Ascending aorta (tissue), 2 donors: Measurements from ENCODE around the gene DCUN1D3. TPM values are rescaled to one million over a fixed set of nuclear protein-coding genes. Genes with fewer than 3 reads are reported as not detected.
A peak's percentile ranks its signal among the peaks of the same experiment; 100 is the strongest.

ENCODE experiments used
- DNase-seq, 2 donors: peaks; one replicate each; pipeline ENCODE4 v3.0.0-alpha.2; 2019; ENCODE audit warnings: low spot score in 2 of 2
- H3K27ac ChIP-seq, 2 donors: fragments of 200-600 bp; sonication (generic); one replicate each; pipeline ENCODE4 v1.5.1; 2016 to 2017; ENCODE audit warnings: mild to moderate bottlenecking in 1 of 2
- H3K27me3 ChIP-seq: fragments of 200-600 bp; sonication (generic); one replicate; pipeline ENCODE4 v1.5.1; 2017
- H3K36me3 ChIP-seq, 2 donors: fragments of 200-600 bp; sonication (generic); one replicate each; pipeline ENCODE4 v1.5.1; 2016
- H3K4me1 ChIP-seq, 2 donors: fragments of 200-600 bp; sonication (generic); one replicate each; pipeline ENCODE4 v1.5.1; 2016 to 2017; ENCODE audit warnings: mild to moderate bottlenecking in 1 of 2
- H3K4me3 ChIP-seq, 2 donors: fragments of 200-600 bp; sonication (generic); one replicate each; pipeline ENCODE4 v1.5.1; 2016 to 2017; ENCODE audit warnings: mild to moderate bottlenecking in 1 of 2
- H3K9me3 ChIP-seq, 2 donors: fragments of 200-600 bp; sonication (generic); one replicate each; pipeline ENCODE4 v1.5.1; 2016
- CTCF ChIP-seq, 3 experiments: fragments of 200-600 bp in 2 of 3; fragments of 450-650 bp in 1 of 3; sonication (generic) in 2 of 3; IDR thresholded peaks; one replicate each; pipeline ENCODE4 v1.5.1; 2016 to 2019; ENCODE audit warnings: antibody characterized with exemption in 3 of 3, mild to moderate bottlenecking in 1 of 3, moderate library complexity in 1 of 3
- intact Hi-C: fragments of 100-400 bp; cut with DNase I; formaldehyde crosslinking; loops from one replicate; pipeline ENCODE4 v1.15.1; 2023
- total RNA-seq: library from RNA; depleted of rRNA; stranded (reverse); fragments of >200 nt; gene quantifications from one replicate; pipeline ENCODE4 v1.1.0, GENCODE V29; 2016

Gene DCUN1D3
- total RNA-seq, 1 donor from 2014 or later: 9.8 TPM

- Histone ChIP-seq H3K36me3 (peaks cover 7 to 24% of the 10 kb centered on the region in 2 donors), H3K9me3 (no peaks in the 10 kb centered on the region), H3K27me3 (no peaks in the 10 kb centered on the region), H3K4me1 (peaks cover 8 to 67% of the 10 kb centered on the region in 2 donors), H3K27ac (peak overlapping the region; percentile 48 to 89), H3K4me3 (no peak overlapping the region)
- intact Hi-C loops: loop anchor here (5.0 kb wide), 1 partner anchor 148 kb away; no protein-coding TSS in a partner anchor
- TF ChIP-seq CTCF (IDR thresholded peaks at IDR 0.05): no peak
- DNase-seq: no peak
Measured at GRCh38 chr16:20853981-20854620, 46.1 kb downstream of the DCUN1D3 start.

GRCh38 chr16:20853143-20853542 lies 47.0 kb downstream of the DCUN1D3 start:
- Histone ChIP-seq H3K4me3 (no peak overlapping the region), H3K9me3 (no peaks in the 10 kb centered on the region), H3K4me1 (peaks cover 8 to 65% of the 10 kb centered on the region in 2 donors), H3K36me3 (peaks cover 7 to 24% of the 10 kb centered on the region in 2 donors), H3K27ac (peak overlapping the region; percentile 48 to 89), H3K27me3 (no peaks in the 10 kb centered on the region)
- no peak for DNase-seq
- TF ChIP-seq CTCF (IDR thresholded peaks at IDR 0.05): no peak
- intact Hi-C loops: loop anchor here (5.0 kb wide), 1 partner anchor 149 kb away; no protein-coding TSS in a partner anchor

- H3K9me3 ChIP-seq: no peaks in the 10 kb centered on the region
- H3K27ac ChIP-seq: peak overlapping the region; percentile 86 to 89
- peaks cover 7 to 21% of the 10 kb centered on the region in 2 donors for H3K36me3 ChIP-seq
- peaks cover 8 to 53% of the 10 kb centered on the region in 2 donors for H3K4me1 ChIP-seq
- TF ChIP-seq CTCF (IDR thresholded peaks at IDR 0.05): no peak
- peak; percentile 31 to 95 for DNase-seq
- H3K27me3 ChIP-seq: no peaks in the 10 kb centered on the region
- intact Hi-C loops: loop anchor here (1.0 to 5.0 kb wide), 8 partner anchors 15 to 307 kb away; partner anchors contain the start of genes DCUN1D3, ERI2, LDAF1 and LYRM1
- H3K4me3 ChIP-seq: no peak overlapping the region
Measured at GRCh38 chr16:20851601-20852000, 48.6 kb downstream of the DCUN1D3 start.

GRCh38 chr16:20850981-20851380 lies 49.2 kb downstream of the DCUN1D3 start:
- Histone ChIP-seq H3K27ac (peak overlapping the region; percentile 86 to 89), H3K27me3 (no peaks in the 10 kb centered on the region), H3K36me3 (peaks cover 7 to 14% of the 10 kb centered on the region in 2 donors), H3K9me3 (no peaks in the 10 kb centered on the region), H3K4me1 (peaks cover 8 to 48% of the 10 kb centered on the region in 2 donors), H3K4me3 (no peak overlapping the region)
- DNase-seq: no peak
- intact Hi-C loops: loop anchor here (1.0 to 5.0 kb wide), 9 partner anchors 16 to 308 kb away; partner anchors contain the start of genes DCUN1D3, ERI2, LDAF1 and LYRM1
- no peak for TF ChIP-seq CTCF (IDR thresholded peaks at IDR 0.05)

GRCh38 chr16:20849589-20850390 lies 50.4 kb downstream of the DCUN1D3 start:
- Histone ChIP-seq H3K27me3 (no peaks in the 10 kb centered on the region), H3K27ac (peak overlapping the region; percentile 86 to 89), H3K9me3 (no peaks in the 10 kb centered on the region), H3K36me3 (peaks cover 0 to 4% of the 10 kb centered on the region in 2 donors), H3K4me1 (peaks cover 8 to 48% of the 10 kb centered on the region in 2 donors), H3K4me3 (no peak overlapping the region)
- peak in 1 of 2 donors; percentile 88 for DNase-seq
- TF ChIP-seq CTCF (IDR thresholded peaks at IDR 0.05): peak; percentile 92 to 99 (median 96)
- intact Hi-C loops: loop anchor here (1.0 to 5.0 kb wide), 8 partner anchors 17 to 451 kb away; partner anchors contain the start of genes ERI2, LDAF1 and REXO5
